Panc1 (cell line): ENCODE data around the gene CYB5D1. TPM values are rescaled to one million over a fixed set of nuclear protein-coding genes. Genes with fewer than 3 reads are reported as not detected.

Experiments
- ATAC-seq: fragments of 200-7000 bp; cut with Tn5 transposase; 2 replicates; pipeline ENCODE4 v1.9.1; 2020; ENCODE audit warnings: mild to moderate bottlenecking, moderate library complexity
- BruUV-seq: library from RNA; stranded (reverse); fragments of 400-500 nt; replicated peaks from 2 replicates; lab custom pipeline; 2021; lab: Mats Ljungman, UMichigan
- CTCF ChIA-PET: fragments of 300-600 bp; sonication (Branson Sonifier 250); formaldehyde crosslinking; loops from one replicate; lab custom pipeline; 2022; ENCODE audit warnings: antibody characterized with exemption; lab: Charles Lee
- POLR2A ChIA-PET: fragments of 300-600 bp; sonication (Branson Sonifier 250); formaldehyde crosslinking; loops from one replicate; lab custom pipeline; 2022; ENCODE audit warnings: antibody characterized with exemption; lab: Charles Lee
- DNase-seq: peaks from one replicate; pipeline ENCODE4 v3.0.0-alpha.2; 2010; ENCODE audit warnings: low read depth, low spot score
- H3K27ac ChIP-seq: 2 replicates; pipeline ENCODE4 v1.5.1; 2011; ENCODE audit warnings: mild to moderate bottlenecking, low read length, inconsistent platforms
- H3K27me3 ChIP-seq: fragments of 200-500 bp; sonication (Bioruptor generic); 2 replicates; pipeline ENCODE4 v1.6.0; 2014; ENCODE audit warnings: low read length, inconsistent platforms; ENCODE audit not compliant: control insufficient read depth, insufficient read depth
- H3K36me3 ChIP-seq: fragments of 200-500 bp; sonication (Bioruptor generic); 2 replicates; pipeline ENCODE4 v1.5.1; 2014; ENCODE audit warnings: inconsistent platforms, mild to moderate bottlenecking, low read length, moderate library complexity; ENCODE audit not compliant: control insufficient read depth, insufficient read depth
- H3K4me1 ChIP-seq: 2 replicates; pipeline ENCODE4 v1.5.1; 2011; ENCODE audit warnings: inconsistent platforms, mild to moderate bottlenecking, low read length, moderate library complexity; ENCODE audit not compliant: control insufficient read depth, insufficient read depth
- H3K4me3 ChIP-seq, 2 experiments: 2 replicates each; pipeline ENCODE4 v1.5.1; 2011 to 2012; ENCODE audit warnings: low read depth in 2 of 2, low read length in 2 of 2, mild to moderate bottlenecking in 2 of 2, inconsistent platforms in 1 of 2, moderate library complexity in 1 of 2
- H3K9me3 ChIP-seq: fragments of 200-500 bp; sonication (Bioruptor generic); 2 replicates; pipeline ENCODE4 v1.5.1; 2014; ENCODE audit warnings: low read depth, mild to moderate bottlenecking, inconsistent platforms, low read length, moderate library complexity; ENCODE audit not compliant: control insufficient read depth, insufficient read depth
- POLR2AphosphoS5 ChIP-seq: IDR thresholded peaks from 2 replicates; pipeline ENCODE4 v1.6.1; 2012; ENCODE audit warnings: mild to moderate bottlenecking, low read depth, low read length, moderate library complexity
- SIN3A ChIP-seq: IDR thresholded peaks from 2 replicates; pipeline ENCODE4 v1.6.1; 2012; ENCODE audit warnings: low read depth, mild to moderate bottlenecking, low read length, moderate library complexity, borderline replicate concordance; ENCODE audit not compliant: insufficient read depth
- TCF7L2 ChIP-seq: IDR thresholded peaks from 2 replicates; pipeline ENCODE4 v1.6.1; 2011; ENCODE audit warnings: mild to moderate bottlenecking, low read depth, low read length, inconsistent platforms
- in situ Hi-C: cut with HindIII; loops from 2 replicates; pipeline ENCODE4 v1.10.0; 2016; ENCODE audit warnings: low sequenced_read_pairs, low pct_unique_long_range_greater_than_20kb
- intact Hi-C: fragments of 100-400 bp; cut with micrococcal nuclease; formaldehyde crosslinking; loops from one replicate; pipeline ENCODE4 v1.10.0; 2022; ENCODE audit not compliant: unreplicated experiment
- total RNA-seq: library from RNA; stranded (reverse); gene quantifications from one replicate; pipeline ENCODE4 v1.2.1, GENCODE V29; 2021; ENCODE audit not compliant: unreplicated experiment
- TF ChIP-seq, protein P1 (sequence below): fragments of 450-650 bp; IDR thresholded peaks from 2 replicates; pipeline ENCODE4 v1.5.1; 2017; ENCODE audit warnings: mild to moderate bottlenecking
- TF ChIP-seq, protein P2 (sequence below), 2 experiments: IDR thresholded peaks; 2 replicates each; pipeline ENCODE4 v1.6.1; 2011 to 2012; ENCODE audit warnings: low read depth in 2 of 2, control low read depth in 1 of 2, low read length in 1 of 2, mild to moderate bottlenecking in 1 of 2, moderate library complexity in 1 of 2; ENCODE audit not compliant: insufficient read depth in 1 of 2

Gene CYB5D1
- total RNA-seq, 1 experiment from 2014 or later = 8.6 TPM

DNA sequence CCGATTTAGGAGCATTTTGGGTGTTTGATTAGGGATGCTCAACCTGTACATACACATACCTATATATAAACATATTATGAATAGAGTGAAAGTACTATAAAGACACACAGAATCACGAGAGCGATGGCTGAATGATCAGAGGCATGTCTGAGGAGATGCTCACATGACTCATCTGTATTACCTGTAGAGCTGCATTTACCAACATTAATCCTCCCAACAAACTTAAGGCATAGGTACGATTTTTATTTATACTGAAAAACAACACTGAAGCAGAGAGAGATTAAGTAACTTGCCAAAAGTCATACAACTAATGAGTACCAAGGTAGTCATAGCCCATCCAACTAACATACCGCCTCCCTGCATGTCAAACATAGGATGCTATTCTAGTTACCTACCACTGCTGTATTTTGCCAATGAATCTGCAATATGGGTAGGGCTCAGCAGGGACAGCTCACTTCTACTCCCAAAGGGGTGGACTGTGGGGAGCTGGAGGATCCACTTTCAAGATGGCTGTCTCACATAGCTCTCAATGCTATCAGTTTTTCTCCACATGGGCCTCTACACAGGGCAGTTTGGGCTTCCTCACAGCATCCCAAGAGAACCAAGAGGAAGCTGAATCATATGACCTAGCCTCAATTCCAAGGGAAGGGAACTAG, 7.3 kb downstream of the CYB5D1 start:
- ATAC-seq (no peak), DNase-seq (no peak)
- POLR2A ChIA-PET = no interaction called here
- CTCF ChIA-PET = interaction anchor here (0.6 to 1.3 kb wide), 3 partner anchors 30 to 176 kb away, joined by 3 to 7 read pairs (median 4); no protein-coding TSS in a partner anchor
- TF ChIP-seq, protein P1, sequence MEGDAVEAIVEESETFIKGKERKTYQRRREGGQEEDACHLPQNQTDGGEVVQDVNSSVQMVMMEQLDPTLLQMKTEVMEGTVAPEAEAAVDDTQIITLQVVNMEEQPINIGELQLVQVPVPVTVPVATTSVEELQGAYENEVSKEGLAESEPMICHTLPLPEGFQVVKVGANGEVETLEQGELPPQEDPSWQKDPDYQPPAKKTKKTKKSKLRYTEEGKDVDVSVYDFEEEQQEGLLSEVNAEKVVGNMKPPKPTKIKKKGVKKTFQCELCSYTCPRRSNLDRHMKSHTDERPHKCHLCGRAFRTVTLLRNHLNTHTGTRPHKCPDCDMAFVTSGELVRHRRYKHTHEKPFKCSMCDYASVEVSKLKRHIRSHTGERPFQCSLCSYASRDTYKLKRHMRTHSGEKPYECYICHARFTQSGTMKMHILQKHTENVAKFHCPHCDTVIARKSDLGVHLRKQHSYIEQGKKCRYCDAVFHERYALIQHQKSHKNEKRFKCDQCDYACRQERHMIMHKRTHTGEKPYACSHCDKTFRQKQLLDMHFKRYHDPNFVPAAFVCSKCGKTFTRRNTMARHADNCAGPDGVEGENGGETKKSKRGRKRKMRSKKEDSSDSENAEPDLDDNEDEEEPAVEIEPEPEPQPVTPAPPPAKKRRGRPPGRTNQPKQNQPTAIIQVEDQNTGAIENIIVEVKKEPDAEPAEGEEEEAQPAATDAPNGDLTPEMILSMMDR = no peak
- TF ChIP-seq, protein P2, sequence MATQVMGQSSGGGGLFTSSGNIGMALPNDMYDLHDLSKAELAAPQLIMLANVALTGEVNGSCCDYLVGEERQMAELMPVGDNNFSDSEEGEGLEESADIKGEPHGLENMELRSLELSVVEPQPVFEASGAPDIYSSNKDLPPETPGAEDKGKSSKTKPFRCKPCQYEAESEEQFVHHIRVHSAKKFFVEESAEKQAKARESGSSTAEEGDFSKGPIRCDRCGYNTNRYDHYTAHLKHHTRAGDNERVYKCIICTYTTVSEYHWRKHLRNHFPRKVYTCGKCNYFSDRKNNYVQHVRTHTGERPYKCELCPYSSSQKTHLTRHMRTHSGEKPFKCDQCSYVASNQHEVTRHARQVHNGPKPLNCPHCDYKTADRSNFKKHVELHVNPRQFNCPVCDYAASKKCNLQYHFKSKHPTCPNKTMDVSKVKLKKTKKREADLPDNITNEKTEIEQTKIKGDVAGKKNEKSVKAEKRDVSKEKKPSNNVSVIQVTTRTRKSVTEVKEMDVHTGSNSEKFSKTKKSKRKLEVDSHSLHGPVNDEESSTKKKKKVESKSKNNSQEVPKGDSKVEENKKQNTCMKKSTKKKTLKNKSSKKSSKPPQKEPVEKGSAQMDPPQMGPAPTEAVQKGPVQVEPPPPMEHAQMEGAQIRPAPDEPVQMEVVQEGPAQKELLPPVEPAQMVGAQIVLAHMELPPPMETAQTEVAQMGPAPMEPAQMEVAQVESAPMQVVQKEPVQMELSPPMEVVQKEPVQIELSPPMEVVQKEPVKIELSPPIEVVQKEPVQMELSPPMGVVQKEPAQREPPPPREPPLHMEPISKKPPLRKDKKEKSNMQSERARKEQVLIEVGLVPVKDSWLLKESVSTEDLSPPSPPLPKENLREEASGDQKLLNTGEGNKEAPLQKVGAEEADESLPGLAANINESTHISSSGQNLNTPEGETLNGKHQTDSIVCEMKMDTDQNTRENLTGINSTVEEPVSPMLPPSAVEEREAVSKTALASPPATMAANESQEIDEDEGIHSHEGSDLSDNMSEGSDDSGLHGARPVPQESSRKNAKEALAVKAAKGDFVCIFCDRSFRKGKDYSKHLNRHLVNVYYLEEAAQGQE (IDR thresholded peaks at IDR 0.05; ENCODE audit: insufficient read depth in 1 of 2, low read depth in 2 of 2, low read length in 1 of 2) = no peak
- TF ChIP-seq TCF7L2 (no peak), POLR2AphosphoS5 (no peak), SIN3A (no peak)
- H3K4me1 ChIP-seq = peaks cover 3% of the 10 kb centered on the region; the same call in 1 of the 2 replicates
- in situ Hi-C loops = no loop called here
- no TSS peak for BruUV-seq
- H3K27me3 ChIP-seq = no peaks in the 10 kb centered on the region
- no peak overlapping the region for H3K27ac ChIP-seq
- H3K4me3 ChIP-seq = no peak overlapping the region
- H3K9me3 ChIP-seq = peaks cover 4% of the 10 kb centered on the region; the same call in 1 of the 2 replicates
- intact Hi-C loops = no loop called here
- H3K36me3 ChIP-seq = no peaks in the 10 kb centered on the region; the same call in 1 of the 2 replicates

DNA sequence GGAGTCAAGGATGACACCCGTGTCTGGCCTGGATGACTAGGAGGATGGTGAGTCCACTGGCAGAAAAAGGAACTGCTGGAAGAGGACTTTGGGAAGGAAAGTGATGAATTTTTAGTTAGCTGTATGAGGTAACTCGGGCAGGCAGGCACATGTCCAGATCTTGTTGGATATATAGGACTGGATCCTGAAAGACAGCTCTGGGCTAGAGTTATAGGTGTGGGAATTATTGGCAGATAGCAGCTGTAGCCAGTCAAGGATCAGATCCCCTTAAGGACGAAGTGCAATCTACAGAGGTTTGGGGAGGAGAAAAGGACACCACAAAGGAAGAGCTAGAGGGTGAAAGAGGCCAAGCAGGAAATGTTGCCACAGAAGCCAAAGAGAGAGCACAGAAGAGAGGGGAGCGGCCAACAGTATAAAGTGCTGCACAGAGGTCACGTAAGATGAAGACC, 10.1 kb downstream of the CYB5D1 start:
- Histone ChIP-seq H3K4me3 (no peak overlapping the region), H3K27me3 (no peaks in the 10 kb centered on the region), H3K4me1 (peaks cover under 1% of the 10 kb centered on the region; the same call in 1 of the 2 replicates), H3K27ac (no peak overlapping the region), H3K36me3 (no peaks in the 10 kb centered on the region; the same call in 1 of the 2 replicates), H3K9me3 (peaks cover 4% of the 10 kb centered on the region; the same call in 1 of the 2 replicates)
- intact Hi-C loops = no loop called here
- POLR2A ChIA-PET = interaction anchor here (0.7 kb wide), 1 partner anchor 31 kb away, joined by 3 read pairs; no protein-coding TSS in a partner anchor
- CTCF ChIA-PET = interaction anchor here (0.6 kb wide), 1 partner anchor 113 kb away, joined by 3 read pairs; no protein-coding TSS in a partner anchor
- ATAC-seq (no peak), DNase-seq (no peak)
- TF ChIP-seq, protein P2 (IDR thresholded peaks at IDR 0.05; ENCODE audit: insufficient read depth in 1 of 2, low read depth in 2 of 2, low read length in 1 of 2) = no peak
- TF ChIP-seq TCF7L2 (no peak), SIN3A (no peak), POLR2AphosphoS5 (no peak)
- TF ChIP-seq, protein P1 = no peak
- in situ Hi-C loops = no loop called here
- no TSS peak for BruUV-seq
